MCF 10A (cell line): ENCODE measurements around the gene DGKD. TPM values are rescaled to one million over a fixed set of nuclear protein-coding genes. Genes with fewer than 3 reads are reported as not detected.

Experiments used
- BruUV-seq: library from RNA; stranded (reverse); fragments of 400-500 nt; replicated peaks from 2 replicates; lab custom pipeline; 2021; lab: Mats Ljungman, UMichigan
- CTCF ChIA-PET: fragments of 300-600 bp; sonication (Branson Sonifier 250); formaldehyde crosslinking; extraction: SDS; loops from one replicate; lab custom pipeline; 2021; ENCODE audit warnings: antibody characterized with exemption, inconsistent platforms; lab: Yijun Ruan, JAX
- POLR2A ChIA-PET: fragments of 300-600, 350-650 bp; sonication (Branson Sonifier 250); formaldehyde crosslinking; extraction: SDS; loops from one replicate; lab custom pipeline; 2020; ENCODE audit warnings: antibody characterized with exemption, inconsistent platforms; lab: Yijun Ruan, JAX
- DNase-seq: peaks from one replicate; pipeline ENCODE4 v3.0.0-alpha.2; 2018; ENCODE audit not compliant: unreplicated experiment
- H3K27ac Mint-ChIP-seq: one replicate; pipeline ENCODE4 v1.8.0; 2022; ENCODE audit warnings: mild to moderate bottlenecking, low read depth, mixed read lengths; ENCODE audit not compliant: unreplicated experiment
- H3K27me3 Mint-ChIP-seq: one replicate; pipeline ENCODE4 v1.8.0; 2022; ENCODE audit warnings: mixed read lengths; ENCODE audit not compliant: insufficient read depth, unreplicated experiment
- H3K36me3 Mint-ChIP-seq: one replicate; pipeline ENCODE4 v1.8.0; 2022; ENCODE audit warnings: mild to moderate bottlenecking, moderate library complexity, mixed read lengths; ENCODE audit not compliant: insufficient read depth, unreplicated experiment
- H3K4me1 Mint-ChIP-seq: one replicate; pipeline ENCODE4 v1.8.0; 2022; ENCODE audit warnings: mixed read lengths; ENCODE audit not compliant: insufficient read depth, unreplicated experiment
- H3K4me3 Mint-ChIP-seq: one replicate; pipeline ENCODE4 v1.8.0; 2022; ENCODE audit warnings: mild to moderate bottlenecking, moderate library complexity, mixed read lengths; ENCODE audit not compliant: unreplicated experiment
- H3K9me3 Mint-ChIP-seq: one replicate; pipeline ENCODE4 v1.8.0; 2022; ENCODE audit warnings: mixed read lengths; ENCODE audit not compliant: unreplicated experiment
- CTCF ChIP-seq: fragments of 200-600 bp; IDR thresholded peaks from one replicate; pipeline ENCODE4 v1.8.0; 2022; ENCODE audit warnings: antibody characterized with exemption, mild to moderate bottlenecking; ENCODE audit not compliant: unreplicated experiment
- intact Hi-C: fragments of 100-400 bp; cut with micrococcal nuclease; formaldehyde crosslinking; loops from 2 replicates; pipeline ENCODE4 v1.14.1; 2022
- total RNA-seq: library from RNA; stranded (reverse); gene quantifications from 2 replicates; pipeline ENCODE4 v1.2.3, GENCODE V29; 2022

The DGKD gene
- total RNA-seq, 1 experiment from 2014 or later: 59.1 TPM

- Mint-ChIP-seq H3K4me1 (peaks cover 14% of the 10 kb centered on the region), H3K36me3 (peaks cover 72% of the 10 kb centered on the region), H3K27ac (no peak overlapping the region), H3K4me3 (no peak overlapping the region), H3K9me3 (peaks cover 31% of the 10 kb centered on the region), H3K27me3 (no peaks in the 10 kb centered on the region)
- intact Hi-C loops: no loop called here
- no TSS peak for BruUV-seq
- ChIA-PET CTCF (no interaction called here), POLR2A (interaction anchor here (1.4 to 1.8 kb wide), 2 partner anchors 9 to 12 kb away, joined by 4 read pairs; no protein-coding TSS in a partner anchor)
- DNase-seq: no peak
- TF ChIP-seq CTCF: no peak
These were observed 149.8 kb downstream of the DGKD start for GRCh38 chr2:233503947-233504637.

- Mint-ChIP-seq H3K4me3 (no peak overlapping the region), H3K36me3 (peaks cover 74% of the 10 kb centered on the region), H3K27ac (no peak overlapping the region), H3K27me3 (no peaks in the 10 kb centered on the region), H3K4me1 (peaks cover 6% of the 10 kb centered on the region), H3K9me3 (no peaks in the 10 kb centered on the region)
- ChIA-PET CTCF (no interaction called here), POLR2A (no interaction called here)
- no peak for TF ChIP-seq CTCF
- intact Hi-C loops: no loop called here
- BruUV-seq: no TSS peak
- no peak for DNase-seq
These were observed 159.8 kb downstream of the DGKD start for GRCh38 chr2:233513953-233514655.

GRCh38 chr2:233519787-233520611 lies 165.7 kb downstream of the DGKD start:
- no peaks in the 10 kb centered on the region for H3K9me3 Mint-ChIP-seq
- ChIA-PET POLR2A (interaction anchor here (0.6 to 0.7 kb wide), 2 partner anchors 39 to 171 kb away, joined by 3 read pairs; no protein-coding TSS in a partner anchor), CTCF (interaction anchor here (0.6 kb wide), 1 partner anchor 55 kb away, joined by 3 read pairs; no protein-coding TSS in a partner anchor)
- no peak overlapping the region for H3K27ac Mint-ChIP-seq
- peaks cover 69% of the 10 kb centered on the region for H3K36me3 Mint-ChIP-seq
- no peak for TF ChIP-seq CTCF
- no peaks in the 10 kb centered on the region for H3K4me1 Mint-ChIP-seq
- no peak for DNase-seq
- no TSS peak for BruUV-seq
- intact Hi-C loops: no loop called here
- no peak overlapping the region for H3K4me3 Mint-ChIP-seq
- no peaks in the 10 kb centered on the region for H3K27me3 Mint-ChIP-seq

Other genes starting within 250 kb of the DGKD start
- gene ATG16L1, start 102.8 kb upstream of the DGKD start, total RNA-seq: 26.4 and 28.7 TPM in 2 replicates
- gene SAG, start 46.7 kb upstream of the DGKD start, total RNA-seq: not detected in 2 replicates
- 56.3 and 67.3 TPM in 2 replicates for gene USP40, start 212.3 kb downstream of the DGKD start, total RNA-seq